Choroid plexus epithelial cell (primary cell): ENCODE data around the gene HSH2D.

Source experiments
- DNase-seq: peaks from one replicate; pipeline ENCODE4 v3.0.0-alpha.2; 2010; ENCODE audit warnings: low read depth
- H3K4me3 ChIP-seq: 2 replicates; pipeline ENCODE4 v1.5.1; 2011; ENCODE audit warnings: low read depth, mild to moderate bottlenecking, control low read depth, low read length, moderate library complexity
- TF ChIP-seq, protein P1 (sequence below): conservative IDR thresholded peaks from 2 replicates; pipeline ENCODE4 v1.5.1; 2011; ENCODE audit warnings: low read depth, mild to moderate bottlenecking, control low read depth, inconsistent platforms, low read length, moderate library complexity

Gene HSH2D

DNA sequence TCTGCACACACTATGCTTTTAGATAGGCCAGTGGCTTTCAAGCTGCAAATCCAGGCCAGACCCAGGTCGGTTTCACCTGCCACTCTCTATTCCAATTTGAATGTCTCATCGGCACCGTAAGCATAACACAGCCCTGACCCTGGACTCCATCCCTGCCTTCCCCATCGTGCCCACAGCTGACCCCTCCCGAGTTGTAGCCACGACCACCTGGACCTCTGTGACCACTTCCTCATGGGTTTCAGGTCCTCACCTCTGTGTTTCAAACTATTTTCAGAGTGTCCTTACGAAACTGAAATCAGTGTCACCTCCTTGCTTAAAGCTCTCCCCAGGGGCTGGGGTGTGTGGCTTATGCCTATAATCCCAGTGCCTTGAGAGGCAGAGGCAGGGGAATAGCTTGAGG, 9.0 kb upstream of the HSH2D start:
- TF ChIP-seq, protein P1, sequence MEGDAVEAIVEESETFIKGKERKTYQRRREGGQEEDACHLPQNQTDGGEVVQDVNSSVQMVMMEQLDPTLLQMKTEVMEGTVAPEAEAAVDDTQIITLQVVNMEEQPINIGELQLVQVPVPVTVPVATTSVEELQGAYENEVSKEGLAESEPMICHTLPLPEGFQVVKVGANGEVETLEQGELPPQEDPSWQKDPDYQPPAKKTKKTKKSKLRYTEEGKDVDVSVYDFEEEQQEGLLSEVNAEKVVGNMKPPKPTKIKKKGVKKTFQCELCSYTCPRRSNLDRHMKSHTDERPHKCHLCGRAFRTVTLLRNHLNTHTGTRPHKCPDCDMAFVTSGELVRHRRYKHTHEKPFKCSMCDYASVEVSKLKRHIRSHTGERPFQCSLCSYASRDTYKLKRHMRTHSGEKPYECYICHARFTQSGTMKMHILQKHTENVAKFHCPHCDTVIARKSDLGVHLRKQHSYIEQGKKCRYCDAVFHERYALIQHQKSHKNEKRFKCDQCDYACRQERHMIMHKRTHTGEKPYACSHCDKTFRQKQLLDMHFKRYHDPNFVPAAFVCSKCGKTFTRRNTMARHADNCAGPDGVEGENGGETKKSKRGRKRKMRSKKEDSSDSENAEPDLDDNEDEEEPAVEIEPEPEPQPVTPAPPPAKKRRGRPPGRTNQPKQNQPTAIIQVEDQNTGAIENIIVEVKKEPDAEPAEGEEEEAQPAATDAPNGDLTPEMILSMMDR, result no peak
- no peak overlapping the region for H3K4me3 ChIP-seq
- DNase-seq, result no peak

DNA sequence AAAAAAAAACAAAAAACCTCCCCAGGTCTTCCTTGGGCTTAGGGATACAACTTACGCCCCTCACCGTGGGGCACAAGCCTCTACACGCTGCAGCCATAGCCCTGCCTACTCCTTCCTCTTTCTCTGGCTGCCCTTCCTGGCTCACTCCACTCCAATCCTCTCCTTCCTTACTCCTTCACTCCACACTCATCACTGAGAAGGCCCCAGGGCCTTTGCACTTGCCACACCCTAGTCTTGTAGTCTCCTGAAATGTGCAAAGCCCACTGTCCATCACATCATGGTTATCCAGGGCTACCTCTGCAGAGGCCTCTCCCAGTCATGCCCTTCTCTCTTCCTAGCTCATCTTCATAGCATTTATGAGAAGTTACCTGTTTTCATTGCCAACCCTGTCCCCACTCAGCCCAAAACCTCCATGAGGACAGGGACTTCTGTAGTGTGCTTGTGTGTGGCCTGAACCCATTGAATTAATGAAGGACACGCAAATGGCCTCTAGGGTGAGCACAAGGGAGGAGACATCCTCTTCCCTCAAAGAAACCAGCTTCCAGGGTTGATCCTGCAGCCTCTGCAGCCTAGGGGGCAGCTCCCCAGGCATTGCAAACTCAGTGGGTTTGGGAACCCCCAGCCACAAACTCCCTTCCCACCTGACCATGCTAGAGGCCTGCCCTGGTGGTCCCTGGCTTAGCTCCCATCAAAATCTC, 7.9 kb upstream of the HSH2D start:
- no peak for DNase-seq
- H3K4me3 ChIP-seq, result no peak overlapping the region
- TF ChIP-seq, protein P1, result no peak

DNA sequence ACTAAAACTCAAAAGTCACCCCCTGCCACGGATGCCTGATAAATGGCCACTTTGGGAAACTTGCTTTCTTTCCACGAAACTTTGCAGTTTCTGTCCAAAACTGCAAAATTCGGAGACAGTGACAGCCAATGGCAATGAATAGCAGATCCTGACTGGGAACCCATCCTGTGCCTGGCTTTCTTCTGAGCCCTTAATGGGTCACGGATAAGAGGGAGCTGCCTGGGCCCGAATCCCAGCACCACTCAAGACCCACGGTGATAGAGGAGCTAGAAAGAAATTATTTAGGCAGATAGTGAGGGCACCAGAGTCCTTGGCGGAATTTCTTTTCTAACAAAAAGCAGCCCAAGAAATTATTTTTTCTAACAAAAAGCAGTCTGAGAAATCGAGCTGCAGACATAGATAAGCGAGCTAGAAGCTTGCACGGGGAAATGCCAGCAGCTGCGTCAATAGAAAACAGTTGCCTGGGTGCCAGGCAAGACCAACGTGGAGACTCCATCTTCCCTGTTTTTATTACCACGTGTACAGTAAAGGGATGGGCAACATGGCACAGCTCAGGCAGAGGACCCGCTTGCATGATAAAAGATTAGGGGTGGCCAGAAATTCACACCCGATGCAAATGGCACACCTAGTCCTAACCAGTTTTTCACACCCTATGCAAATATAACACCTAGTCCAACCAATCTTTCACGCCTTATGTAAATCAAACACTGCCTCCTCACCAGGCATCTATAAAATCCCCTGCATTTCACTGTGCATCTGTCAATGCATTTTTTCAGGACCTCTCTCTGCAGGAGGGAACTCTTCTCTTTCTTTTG, 7.1 kb upstream of the HSH2D start:
- TF ChIP-seq, protein P1, result no peak
- H3K4me3 ChIP-seq, result no peak overlapping the region
- no peak for DNase-seq

DNA sequence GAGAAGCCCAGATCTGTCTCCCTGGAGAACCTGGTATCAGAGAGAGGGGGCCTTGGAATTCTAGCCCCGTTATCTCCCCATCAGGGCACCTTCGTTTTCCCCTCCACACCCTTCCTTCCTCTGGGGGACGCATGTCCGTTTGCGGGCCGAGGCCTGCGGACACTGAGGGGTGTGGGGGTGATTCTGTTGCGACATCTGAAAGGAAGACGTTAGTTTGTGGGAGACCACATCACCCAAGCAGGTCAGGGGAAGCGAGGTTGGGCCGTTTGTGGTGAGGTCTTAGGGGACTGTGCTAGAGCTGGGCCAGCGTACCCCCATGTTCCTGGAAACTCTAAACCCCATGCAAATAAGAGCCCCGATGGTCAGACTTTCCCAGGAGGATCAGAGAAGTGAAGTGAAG, 3.7 kb upstream of the HSH2D start:
- TF ChIP-seq, protein P1, result no peak
- DNase-seq, result no peak

DNA sequence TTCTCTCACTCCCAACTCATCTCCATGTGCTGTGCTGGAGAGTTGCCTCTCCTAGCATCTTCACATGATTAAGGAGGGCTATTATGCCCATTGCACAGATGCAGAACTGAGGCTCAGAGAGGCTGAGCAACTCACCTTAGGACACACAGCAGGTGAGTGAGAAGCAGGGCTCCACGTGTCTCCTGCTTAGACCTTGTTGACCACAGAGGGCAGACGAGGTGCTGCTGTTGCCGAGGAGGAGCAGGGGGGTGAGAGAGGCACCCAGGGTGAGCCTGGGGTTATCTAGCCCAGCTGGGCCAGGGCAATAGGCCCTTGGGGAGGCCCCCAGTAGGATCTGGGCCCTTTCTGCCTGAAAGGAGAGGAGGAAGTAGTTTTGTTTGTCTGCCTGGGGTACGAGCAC, 2.4 kb upstream of the HSH2D start:
- H3K4me3 ChIP-seq, result no peak overlapping the region
- TF ChIP-seq, protein P1, result no peak
- DNase-seq, result no peak

More for the DNA sequence above, 3.7 kb upstream of the HSH2D start:
- H3K4me3 ChIP-seq, result no peak overlapping the region

DNA sequence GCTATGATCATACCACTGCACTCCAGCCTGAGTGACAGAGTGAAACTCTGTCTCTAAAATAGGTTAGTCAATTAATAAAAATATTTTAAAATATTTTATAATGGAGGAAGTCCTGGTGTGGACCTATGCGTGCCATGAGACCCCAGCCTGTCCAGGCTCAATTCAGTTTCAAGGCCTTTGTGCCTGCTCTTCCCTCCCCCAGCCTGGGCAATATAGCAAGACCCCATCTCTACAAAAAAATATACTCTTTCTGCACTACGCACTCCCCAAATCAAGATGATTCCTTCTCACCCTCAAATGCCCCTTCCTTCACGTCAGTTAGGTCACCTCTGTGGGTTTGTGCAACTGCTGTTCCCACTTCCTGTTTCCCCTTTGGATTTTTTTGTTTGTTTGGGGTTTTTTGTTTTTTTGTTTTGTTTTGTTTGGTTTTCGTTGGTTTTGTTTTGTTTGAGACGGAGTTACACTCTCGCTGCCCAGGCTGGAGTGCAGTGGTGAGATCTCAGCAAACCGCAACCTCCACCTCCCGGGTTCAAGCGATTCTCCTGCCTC, 1.4 kb upstream of the HSH2D start:
- TF ChIP-seq, protein P1, result no peak
- H3K4me3 ChIP-seq, result no peak overlapping the region
- no peak for DNase-seq

DNA sequence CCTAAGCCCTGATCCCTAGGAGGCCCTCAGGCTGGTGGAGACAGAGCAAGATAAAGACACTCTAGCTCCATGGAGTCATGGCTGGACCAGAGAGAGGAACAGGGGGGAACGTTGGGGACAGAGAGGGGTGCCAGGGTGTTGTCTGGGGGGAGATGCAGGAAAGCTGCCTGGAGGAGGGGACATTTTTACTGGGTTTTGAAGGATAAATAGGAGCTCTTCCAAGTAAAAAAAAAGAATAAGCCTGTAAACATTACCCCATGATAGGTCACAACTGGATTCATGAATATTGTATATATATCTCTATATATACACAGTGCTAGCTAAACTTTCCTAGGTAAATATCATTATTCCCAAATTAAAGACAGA, 714 bp downstream of the HSH2D start:
- no peak overlapping the region for H3K4me3 ChIP-seq
- TF ChIP-seq, protein P1, result no peak
- no peak for DNase-seq
